Stimulated activated naive CD8-positive, alpha-beta T cell treated with anti-CD3 and anti-CD28 coated beads, Interleukin-15, Interleukin-2, amounts not matched to agents 100 ng/mL and 50 ng/mL, for 24 hours (primary cell): ENCODE results near the gene CILP2.

ENCODE experiments used
- H3K27ac Mint-ChIP-seq: one replicate; pipeline ENCODE4 v1.8.0; 2021; ENCODE audit warnings: mild to moderate bottlenecking, mixed read lengths
- H3K27me3 Mint-ChIP-seq: one replicate; pipeline ENCODE4 v1.8.0; 2021; ENCODE audit warnings: mixed read lengths
- H3K36me3 Mint-ChIP-seq: one replicate; pipeline ENCODE4 v1.8.0; 2021; ENCODE audit warnings: low read depth, mixed read lengths
- H3K4me1 Mint-ChIP-seq: one replicate; pipeline ENCODE4 v1.8.0; 2021; ENCODE audit warnings: low read depth, mixed read lengths
- H3K4me3 Mint-ChIP-seq: one replicate; pipeline ENCODE4 v1.8.0; 2021; ENCODE audit warnings: mild to moderate bottlenecking, mixed read lengths
- H3K9me3 Mint-ChIP-seq: one replicate; pipeline ENCODE4 v1.8.0; 2021; ENCODE audit warnings: mixed read lengths

CILP2 gene

GRCh38 chr19:19531951-19532805, 5.9 kb upstream of the CILP2 start:
- Mint-ChIP-seq H3K27ac (no peak overlapping the region), H3K4me1 (peaks cover 5% of the 10 kb centered on the region), H3K36me3 (peaks cover 6% of the 10 kb centered on the region), H3K27me3 (no peaks in the 10 kb centered on the region), H3K9me3 (no peaks in the 10 kb centered on the region), H3K4me3 (no peak overlapping the region)

GRCh38 chr19:19532806-19533701, 5.0 kb upstream of the CILP2 start:
- Mint-ChIP-seq H3K27me3 (peaks cover 4% of the 10 kb centered on the region), H3K4me3 (no peak overlapping the region), H3K4me1 (peaks cover 10% of the 10 kb centered on the region), H3K27ac (no peak overlapping the region), H3K9me3 (no peaks in the 10 kb centered on the region), H3K36me3 (peaks cover 4% of the 10 kb centered on the region)

GRCh38 chr19:19533841-19534240, 4.2 kb upstream of the CILP2 start:
- Mint-ChIP-seq H3K36me3 (peaks cover 4% of the 10 kb centered on the region), H3K9me3 (no peaks in the 10 kb centered on the region), H3K4me1 (peaks cover 15% of the 10 kb centered on the region), H3K27me3 (peaks cover 9% of the 10 kb centered on the region), H3K27ac (no peak overlapping the region), H3K4me3 (no peak overlapping the region)

- peaks cover 13% of the 10 kb centered on the region for H3K27me3 Mint-ChIP-seq
- no peaks in the 10 kb centered on the region for H3K9me3 Mint-ChIP-seq
- H3K4me1 Mint-ChIP-seq: peaks cover 19% of the 10 kb centered on the region
- H3K27ac Mint-ChIP-seq: no peak overlapping the region
- H3K36me3 Mint-ChIP-seq: peaks cover 4% of the 10 kb centered on the region
- H3K4me3 Mint-ChIP-seq: no peak overlapping the region
Observed at GRCh38 chr19:19534556-19535265, 3.4 kb upstream of the CILP2 start.

GRCh38 chr19:19535311-19536191, 2.5 kb upstream of the CILP2 start:
- peaks cover 21% of the 10 kb centered on the region for H3K4me1 Mint-ChIP-seq
- H3K4me3 Mint-ChIP-seq: no peak overlapping the region
- no peaks in the 10 kb centered on the region for H3K9me3 Mint-ChIP-seq
- H3K36me3 Mint-ChIP-seq: peaks cover 4% of the 10 kb centered on the region
- H3K27me3 Mint-ChIP-seq: peaks cover 13% of the 10 kb centered on the region
- no peak overlapping the region for H3K27ac Mint-ChIP-seq

- Mint-ChIP-seq H3K27ac (no peak overlapping the region), H3K36me3 (no peaks in the 10 kb centered on the region), H3K27me3 (peaks cover 13% of the 10 kb centered on the region), H3K9me3 (no peaks in the 10 kb centered on the region), H3K4me1 (peaks cover 28% of the 10 kb centered on the region), H3K4me3 (no peak overlapping the region)
Observed at GRCh38 chr19:19537075-19538048, 703 bp upstream of the CILP2 start.

- Mint-ChIP-seq H3K9me3 (no peaks in the 10 kb centered on the region), H3K36me3 (no peaks in the 10 kb centered on the region), H3K27me3 (peaks cover 13% of the 10 kb centered on the region), H3K4me3 (peak overlapping the region; percentile 39), H3K4me1 (peaks cover 28% of the 10 kb centered on the region), H3K27ac (no peak overlapping the region)
Observed at GRCh38 chr19:19538785-19539166, 711 bp downstream of the CILP2 start.

- Mint-ChIP-seq H3K4me1 (peaks cover 28% of the 10 kb centered on the region), H3K36me3 (no peaks in the 10 kb centered on the region), H3K4me3 (no peak overlapping the region), H3K27ac (no peak overlapping the region), H3K9me3 (no peaks in the 10 kb centered on the region), H3K27me3 (peaks cover 13% of the 10 kb centered on the region)
Observed at GRCh38 chr19:19539698-19540063, 1.6 kb downstream of the CILP2 start.

GRCh38 chr19:19540064-19540714, 2.1 kb downstream of the CILP2 start:
- no peaks in the 10 kb centered on the region for H3K9me3 Mint-ChIP-seq
- H3K4me1 Mint-ChIP-seq: peaks cover 28% of the 10 kb centered on the region
- peak overlapping the region; percentile 73 for H3K4me3 Mint-ChIP-seq
- peak overlapping the region; percentile 67 for H3K27ac Mint-ChIP-seq
- H3K36me3 Mint-ChIP-seq: no peaks in the 10 kb centered on the region
- peaks cover 13% of the 10 kb centered on the region for H3K27me3 Mint-ChIP-seq

GRCh38 chr19:19540715-19541515, 2.9 kb downstream of the CILP2 start:
- Mint-ChIP-seq H3K4me3 (peak overlapping the region; percentile 73), H3K36me3 (no peaks in the 10 kb centered on the region), H3K27ac (peak overlapping the region; percentile 67), H3K9me3 (no peaks in the 10 kb centered on the region), H3K27me3 (peaks cover 13% of the 10 kb centered on the region), H3K4me1 (peaks cover 28% of the 10 kb centered on the region)

- no peak overlapping the region for H3K4me3 Mint-ChIP-seq
- peaks cover 28% of the 10 kb centered on the region for H3K4me1 Mint-ChIP-seq
- no peaks in the 10 kb centered on the region for H3K36me3 Mint-ChIP-seq
- no peak overlapping the region for H3K27ac Mint-ChIP-seq
- H3K9me3 Mint-ChIP-seq: no peaks in the 10 kb centered on the region
- H3K27me3 Mint-ChIP-seq: peaks cover 13% of the 10 kb centered on the region
Observed at GRCh38 chr19:19541616-19542015, 3.6 kb downstream of the CILP2 start.

GRCh38 chr19:19542507-19542906, 4.4 kb downstream of the CILP2 start:
- peaks cover 27% of the 10 kb centered on the region for H3K4me1 Mint-ChIP-seq
- no peaks in the 10 kb centered on the region for H3K9me3 Mint-ChIP-seq
- H3K27ac Mint-ChIP-seq: no peak overlapping the region
- no peaks in the 10 kb centered on the region for H3K36me3 Mint-ChIP-seq
- no peak overlapping the region for H3K4me3 Mint-ChIP-seq
- peaks cover 13% of the 10 kb centered on the region for H3K27me3 Mint-ChIP-seq
